Dermis blood vessel endothelial cell (primary cell): Measurements from ENCODE around the gene TUBG1. TPM values are rescaled to one million over a fixed set of nuclear protein-coding genes. Genes with fewer than 3 reads are reported as not detected.
"Not testable (repeated sequence)": the region's sequence is repeated elsewhere in the genome, so short reads cannot be mapped to it uniquely, and the experiment has no call there.

Experiments
- DNase-seq: peaks from one replicate; pipeline ENCODE4 v3.0.0; 2010
- total RNA-seq: library from RNA; depleted of rRNA; stranded (reverse); fragments of >200 nt; gene quantifications from 2 replicates; pipeline ENCODE4 v1.2.3, GENCODE V29; 2014

Gene TUBG1
- total RNA-seq, 1 donor from 2014 or later = 27.6 TPM

DNA sequence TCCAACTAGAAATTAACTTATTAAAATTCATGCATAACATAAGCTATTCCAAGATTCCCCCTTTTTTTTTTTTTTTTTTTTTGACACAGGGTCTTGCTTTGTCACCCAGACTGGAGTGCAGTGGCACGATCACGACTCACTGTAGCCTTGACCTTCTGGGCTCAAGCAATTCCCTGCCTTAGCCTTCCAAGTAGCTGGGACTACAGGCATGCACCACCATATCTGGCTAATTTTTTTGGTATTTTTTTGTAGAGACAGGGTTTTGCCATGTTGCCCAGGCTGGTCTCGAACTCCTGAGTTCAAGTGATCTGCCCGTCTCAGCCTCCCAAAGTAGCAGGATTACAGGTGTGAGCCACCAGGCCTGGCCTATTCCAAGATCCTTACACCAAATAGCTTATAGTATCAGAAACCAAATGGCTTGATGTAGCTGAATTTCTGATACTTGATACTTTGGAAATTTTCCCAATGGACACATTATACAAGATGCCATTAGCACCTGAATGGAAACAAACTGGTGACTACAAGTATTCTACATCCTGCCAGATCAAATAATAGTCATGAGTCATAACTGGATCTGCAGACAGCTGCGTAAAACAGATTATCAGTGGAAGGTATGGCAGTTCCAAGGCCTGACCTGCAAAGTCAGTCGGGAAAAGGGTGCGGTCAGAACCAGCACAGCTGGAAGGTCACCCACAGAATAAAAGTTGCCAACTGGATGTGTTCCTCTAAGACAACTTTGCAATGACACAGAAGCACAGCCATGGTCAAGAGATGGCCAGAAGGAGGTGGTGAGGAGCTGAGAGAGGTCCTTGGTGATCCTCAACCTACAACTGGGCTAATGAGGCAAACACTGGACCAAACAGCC lies 14.5 kb downstream of the TUBG1 start:
- DNase-seq = peak; percentile 71

- not testable (repeated sequence) for DNase-seq
Measured at GRCh38 chr17:42627032-42627764, 17.7 kb downstream of the TUBG1 start.

DNA sequence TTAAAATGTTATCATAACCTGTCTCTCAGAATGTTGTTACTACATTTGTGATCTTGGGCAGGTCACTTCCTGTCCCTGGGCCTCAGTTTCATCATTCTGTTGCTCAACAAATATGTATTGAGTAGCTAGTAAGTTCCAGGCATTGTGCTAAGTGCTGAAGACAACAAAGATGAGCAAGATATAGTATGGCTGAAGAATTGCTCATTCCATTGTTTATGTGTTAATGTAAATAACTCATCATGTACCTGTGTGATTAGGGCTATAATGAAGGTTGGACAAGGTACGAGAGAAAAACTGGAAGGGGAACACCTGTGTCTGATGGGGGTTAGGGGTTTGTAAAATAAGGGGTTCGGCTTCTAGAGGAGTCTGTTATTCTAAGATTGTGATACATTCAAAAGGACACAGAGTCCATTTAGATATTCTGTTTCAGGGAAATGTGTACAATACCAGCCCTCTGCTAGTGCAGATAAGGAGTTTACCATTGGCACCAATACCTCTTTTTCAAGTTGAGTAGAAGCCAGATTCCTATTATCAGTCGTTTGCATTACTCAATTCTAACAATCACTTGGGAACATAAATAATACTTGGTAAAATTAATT lies 20.0 kb downstream of the TUBG1 start:
- DNase-seq = no peak

DNA sequence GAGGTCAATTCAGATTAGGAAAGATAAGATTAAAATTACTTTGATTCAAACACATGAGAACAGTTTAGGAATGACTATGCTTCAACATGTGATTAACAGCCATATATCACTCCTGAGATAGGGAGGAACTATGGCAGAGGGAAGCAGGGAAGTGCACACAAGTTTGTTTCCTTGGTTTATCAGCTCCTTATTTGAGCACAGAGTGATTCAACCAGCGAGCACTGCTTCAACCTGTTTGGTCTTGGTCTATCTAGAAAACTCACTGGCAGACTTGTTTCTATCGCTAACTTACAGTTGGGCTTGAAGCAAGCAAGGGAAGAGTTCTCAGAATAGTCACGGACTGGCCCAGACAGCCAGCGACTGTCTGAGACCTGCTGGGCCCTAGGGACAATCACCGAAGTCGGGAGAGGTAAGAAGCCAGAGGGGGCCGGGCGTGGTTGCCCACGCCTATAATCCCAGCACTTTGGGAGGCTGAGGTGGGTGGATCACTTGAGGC lies 23.5 kb downstream of the TUBG1 start:
- DNase-seq = no peak

GRCh38 chr17:42639525-42640113 lies 30.1 kb downstream of the TUBG1 start:
- no peak for DNase-seq

DNA sequence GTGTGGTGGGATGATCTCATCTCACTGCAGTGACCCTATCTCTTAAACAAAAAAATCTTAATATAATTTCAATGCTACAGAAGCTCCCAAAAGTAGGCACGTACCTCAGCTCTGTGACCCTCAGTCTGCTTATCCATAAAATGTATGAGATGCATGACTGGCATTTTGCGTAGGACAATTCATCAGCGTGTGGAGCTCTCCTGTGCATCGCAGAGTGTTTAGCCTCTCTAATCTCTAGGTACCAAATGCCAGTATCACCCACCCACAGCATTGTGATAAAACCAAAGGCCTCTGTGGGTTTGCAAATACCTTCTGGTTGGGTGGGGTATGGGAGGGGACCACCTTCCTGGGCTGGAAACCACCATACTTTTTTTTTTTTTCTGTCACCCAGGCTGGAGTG lies 30.6 kb downstream of the TUBG1 start:
- DNase-seq = no peak

- no peak for DNase-seq
Measured at GRCh38 chr17:42642336-42642735, 32.9 kb downstream of the TUBG1 start.

GRCh38 chr17:42647778-42648177 lies 38.3 kb downstream of the TUBG1 start:
- DNase-seq = no peak

GRCh38 chr17:42651392-42651791 lies 41.9 kb downstream of the TUBG1 start:
- no peak for DNase-seq

DNA sequence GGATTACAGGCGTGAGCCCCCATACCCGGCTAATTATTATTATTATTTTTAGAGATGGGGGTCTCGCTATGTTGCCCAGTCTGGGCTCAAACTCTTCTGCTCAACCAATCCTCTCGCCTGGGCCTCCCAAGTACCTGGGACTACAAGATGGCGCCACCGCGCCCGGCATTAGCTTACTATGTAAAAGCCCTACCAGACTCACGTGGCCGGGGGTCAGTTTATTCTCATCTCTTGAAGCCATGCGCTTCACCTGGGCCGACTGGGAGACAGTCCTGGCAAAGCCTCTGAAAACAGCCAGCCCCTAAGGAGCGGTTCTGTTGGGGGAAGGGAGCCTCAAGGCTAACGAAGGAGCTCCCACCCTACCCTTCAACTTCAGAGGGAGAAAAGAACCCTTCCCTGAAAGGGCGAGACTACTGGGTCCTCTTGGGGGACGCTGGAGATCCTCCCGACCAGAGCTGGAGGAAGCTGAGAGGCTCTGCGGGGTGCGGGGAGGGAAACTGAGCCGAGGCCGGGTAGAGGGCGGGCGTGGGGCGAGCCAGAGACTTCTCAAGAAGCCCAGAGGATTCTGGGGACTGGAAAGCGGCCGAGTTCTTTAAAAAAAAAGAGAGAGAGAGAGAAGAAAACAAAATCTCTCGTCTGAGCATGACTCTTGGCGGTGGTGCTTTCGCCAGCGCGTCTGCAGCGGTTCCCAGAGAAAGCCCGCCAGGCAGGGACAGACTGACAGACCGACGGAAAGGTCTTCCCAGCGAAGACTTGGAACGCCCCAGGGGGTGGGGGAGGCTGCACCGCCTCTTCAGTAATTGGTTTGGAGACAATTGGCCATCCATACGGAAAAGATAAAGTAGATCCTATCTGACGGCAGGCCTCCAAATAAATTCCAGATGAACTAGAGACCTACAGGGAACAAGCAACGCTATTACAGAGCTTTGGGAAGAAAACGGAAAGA lies 44.0 kb downstream of the TUBG1 start:
- DNase-seq = no peak

- DNase-seq = no peak
Measured at GRCh38 chr17:42655528-42655927, 46.0 kb downstream of the TUBG1 start.

GRCh38 chr17:42657824-42658588 lies 48.5 kb downstream of the TUBG1 start:
- DNase-seq = no peak

GRCh38 chr17:42659079-42659931 lies 49.8 kb downstream of the TUBG1 start, which contains the start of gene TUBG2:
TSS of gene TUBG2 (plus strand) at chr17:42659284. CDS start at chr17:42659504, 220 bp downstream.
- DNase-seq = peak; percentile 87

DNA sequence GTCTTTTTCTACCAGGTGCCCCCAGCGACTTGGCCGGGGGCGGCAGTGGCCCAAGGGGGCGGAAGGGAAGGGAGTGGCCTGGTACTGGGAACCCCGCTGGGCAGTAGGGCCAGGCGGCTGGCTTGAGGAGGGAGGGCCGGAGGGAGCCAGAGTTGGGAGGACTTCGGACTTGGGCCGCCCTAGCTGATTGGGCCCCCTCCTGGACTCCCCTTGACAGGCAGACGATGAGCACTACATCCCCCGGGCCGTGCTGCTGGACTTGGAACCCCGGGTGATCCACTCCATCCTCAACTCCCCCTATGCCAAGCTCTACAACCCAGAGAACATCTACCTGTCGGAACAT lies 50.4 kb downstream of the TUBG1 start:
- not testable (repeated sequence) for DNase-seq

DNA sequence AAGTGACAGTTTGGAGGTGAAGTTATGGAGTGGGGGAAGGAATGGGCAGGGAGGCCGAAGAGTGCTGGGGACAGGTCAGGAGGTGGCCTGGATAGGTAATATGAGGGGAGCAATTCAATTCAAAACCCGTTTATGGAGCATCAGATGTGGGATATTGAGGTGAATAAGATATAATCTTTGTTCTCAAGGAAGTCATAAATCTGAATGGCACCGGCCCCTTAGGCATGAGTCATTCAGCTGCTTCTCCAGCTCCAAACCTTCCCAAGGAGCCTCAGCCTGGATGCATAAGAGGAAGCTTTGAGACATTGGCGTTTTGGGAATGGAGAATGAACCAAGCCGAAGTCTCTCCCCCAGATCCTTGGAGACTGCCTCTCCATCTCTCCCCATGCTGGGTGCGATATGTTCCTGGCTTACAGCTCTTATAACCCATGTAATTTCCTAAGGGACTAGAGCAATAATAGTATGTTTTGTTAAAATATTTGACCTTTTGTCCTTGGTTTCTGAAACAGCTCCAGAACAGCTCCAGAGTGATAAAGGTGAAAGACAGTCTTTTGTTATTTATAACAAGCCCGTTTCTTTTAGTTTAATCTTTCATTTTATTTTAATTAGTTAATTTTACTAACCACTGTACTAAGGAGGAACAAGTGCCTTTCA lies 51.3 kb downstream of the TUBG1 start:
- peak; percentile 76 for DNase-seq
